Measurements from ENCODE around the gene TLL2.
A peak's percentile ranks its signal among the peaks of the same experiment; 100 is the strongest.

The TLL2 gene

GRCh38 chr10:96507044-96507443 is 6.7 kb downstream of the TLL2 start:
- DNase-seq (ENCODE audit: low spot score), result no peak

- no peak for DNase-seq (ENCODE audit: low spot score)
These were observed 8.3 kb downstream of the TLL2 start for GRCh38 chr10:96505150-96506136.

- peak; percentile 97 for DNase-seq (ENCODE audit: low spot score)
These were observed 11.0 kb downstream of the TLL2 start for GRCh38 chr10:96502561-96503282.

- DNase-seq (ENCODE audit: low spot score), result peak; percentile 96
These were observed 11.7 kb downstream of the TLL2 start for GRCh38 chr10:96501985-96502384.

- no peak for DNase-seq (ENCODE audit: low spot score)
These were observed 13.2 kb downstream of the TLL2 start for GRCh38 chr10:96500519-96500918.

DNA sequence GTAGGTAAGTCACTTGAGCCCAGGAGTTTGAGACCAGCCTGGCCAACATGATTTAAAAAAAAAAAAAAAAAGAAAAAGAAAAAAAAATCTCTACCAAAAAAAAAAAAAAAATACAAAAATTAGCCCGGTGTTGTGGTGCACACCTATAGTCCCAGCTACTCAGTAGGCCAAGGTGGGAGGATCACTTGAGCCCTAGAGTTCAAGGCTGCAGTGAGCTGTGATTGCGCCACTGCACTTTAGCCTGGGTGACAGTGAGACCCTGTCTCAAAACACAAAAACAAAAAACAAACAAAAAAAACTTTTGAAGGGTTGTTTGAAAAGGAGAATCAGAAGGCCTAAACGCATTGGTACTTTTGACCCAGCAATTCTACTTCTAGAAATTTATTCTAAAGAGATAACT is 13.7 kb downstream of the TLL2 start:
- no peak for DNase-seq (ENCODE audit: low spot score)

GRCh38 chr10:96497391-96497790 is 16.3 kb downstream of the TLL2 start:
- DNase-seq (ENCODE audit: low spot score), result no peak

DNA sequence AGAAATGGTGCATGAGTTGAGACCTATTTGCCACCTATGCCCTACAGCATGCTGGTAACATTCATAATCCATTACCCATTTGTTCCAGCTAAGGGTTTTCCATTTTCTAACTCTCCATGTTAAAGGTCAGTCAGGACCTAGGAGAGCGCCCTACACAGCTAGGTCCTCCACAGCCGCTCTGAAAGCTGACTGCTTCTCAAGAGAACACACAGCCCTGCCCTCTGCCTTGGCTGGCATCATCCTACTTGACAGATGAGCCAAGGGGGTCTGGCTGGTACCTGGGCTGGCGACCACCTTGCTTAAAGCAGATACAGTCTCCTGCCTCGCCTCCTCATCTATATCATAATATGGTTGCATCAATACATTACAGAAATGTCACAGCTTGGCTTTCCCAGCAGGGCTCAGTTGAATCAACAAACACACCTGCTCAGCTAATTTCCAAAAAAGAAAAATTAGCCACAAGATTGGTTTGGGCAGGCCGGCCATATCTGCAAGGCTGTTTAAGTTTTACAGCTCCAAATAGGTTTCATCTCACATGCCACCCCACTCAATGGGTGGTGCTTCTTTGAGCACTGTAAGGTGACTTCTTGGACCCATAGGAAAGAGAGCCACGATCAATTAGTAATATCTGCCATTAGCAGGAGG is 17.3 kb downstream of the TLL2 start:
- DNase-seq (ENCODE audit: low spot score), result peak; percentile 24

GRCh38 chr10:96495544-96495943 is 18.2 kb downstream of the TLL2 start:
- no peak for DNase-seq (ENCODE audit: low spot score)

DNA sequence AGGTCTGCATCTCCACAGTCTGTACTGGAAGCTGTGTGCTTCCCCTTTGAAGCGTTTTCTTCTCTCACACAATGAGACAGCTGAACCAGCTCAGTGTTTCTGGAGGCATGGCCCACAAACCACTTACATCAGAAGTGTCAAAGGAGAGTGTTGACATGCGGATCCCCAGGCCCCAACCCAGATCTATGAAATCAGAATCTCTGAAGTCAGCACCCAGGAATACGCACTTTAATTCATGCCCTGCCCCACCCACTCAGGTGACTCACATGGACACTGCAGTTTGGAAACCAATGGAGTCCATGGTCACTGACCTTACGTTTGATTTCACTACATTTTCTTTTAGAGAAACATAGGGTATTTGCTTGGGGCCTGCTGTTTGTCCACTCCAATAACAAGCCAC is 19.0 kb downstream of the TLL2 start:
- DNase-seq (ENCODE audit: low spot score), result no peak

GRCh38 chr10:96493871-96494525 is 19.7 kb downstream of the TLL2 start:
- DNase-seq (ENCODE audit: low spot score), result no peak

DNA sequence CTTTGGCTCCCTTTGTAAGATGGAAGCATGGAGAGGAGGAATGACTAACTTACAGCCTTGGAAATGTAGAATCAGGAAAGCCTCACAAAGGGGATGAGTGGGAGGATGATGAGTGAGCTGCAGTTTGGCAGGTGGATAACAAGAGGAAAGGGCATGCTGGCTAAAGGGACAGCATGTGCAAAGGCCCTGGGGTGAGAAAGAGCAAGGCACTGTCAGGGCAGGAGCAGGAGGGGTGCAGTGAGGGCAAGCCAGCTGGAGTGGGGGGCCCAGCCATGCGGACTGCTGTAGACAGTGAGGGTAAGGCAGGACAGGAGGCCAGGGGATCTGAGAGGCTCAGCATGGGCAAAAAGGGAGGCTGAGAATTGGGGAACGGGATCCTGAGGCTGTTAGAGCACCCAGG is 20.5 kb downstream of the TLL2 start:
- DNase-seq (ENCODE audit: low spot score), result no peak

- DNase-seq (ENCODE audit: low spot score), result peak; percentile 21
These were observed 22.4 kb downstream of the TLL2 start for GRCh38 chr10:96491303-96491702.

DNA sequence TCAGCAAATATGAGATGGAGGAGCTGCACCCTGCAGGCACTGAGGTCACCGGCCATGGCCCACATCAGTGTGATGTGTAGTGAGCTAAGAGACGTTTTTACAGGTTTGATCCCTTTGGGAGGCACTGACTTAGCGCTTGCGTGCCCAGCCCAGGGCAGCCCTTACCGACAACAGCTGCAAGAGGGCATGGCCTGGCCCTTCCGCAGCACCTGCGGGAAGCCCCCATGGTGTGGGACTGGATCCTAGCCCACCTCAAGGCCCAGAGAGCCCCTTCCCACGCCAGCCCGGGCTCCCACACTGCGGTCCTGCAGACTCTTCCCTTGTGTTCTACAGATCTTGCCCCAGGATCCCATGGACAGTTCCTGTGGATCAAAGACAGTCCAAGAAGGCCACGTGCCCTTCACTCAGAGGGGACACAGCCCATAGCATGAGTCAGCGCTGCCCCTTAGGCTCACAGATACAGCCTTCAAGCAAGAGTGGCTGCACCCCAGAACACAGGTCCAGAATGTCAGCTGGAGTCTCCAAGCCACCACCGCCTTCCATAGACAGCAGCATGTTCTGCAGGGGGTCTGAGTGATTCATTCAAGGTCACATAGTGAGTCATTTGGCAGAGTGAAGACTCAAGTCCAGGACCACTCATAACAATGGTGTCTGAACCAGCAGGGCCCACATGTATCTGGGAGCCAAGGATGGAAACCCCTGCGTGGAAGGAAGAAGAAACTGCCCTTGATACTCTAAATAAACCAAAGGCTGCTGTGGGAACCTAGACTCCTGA is 25.4 kb downstream of the TLL2 start:
- DNase-seq (ENCODE audit: low spot score), result peak; percentile 53

GRCh38 chr10:96482815-96483588 is 30.7 kb downstream of the TLL2 start:
- no peak for DNase-seq (ENCODE audit: low spot score)

- DNase-seq (ENCODE audit: low spot score), result no peak
These were observed 35.4 kb downstream of the TLL2 start for GRCh38 chr10:96478355-96478754.

- DNase-seq (ENCODE audit: low spot score), result no peak
These were observed 39.9 kb downstream of the TLL2 start for GRCh38 chr10:96473866-96474265.

DNA sequence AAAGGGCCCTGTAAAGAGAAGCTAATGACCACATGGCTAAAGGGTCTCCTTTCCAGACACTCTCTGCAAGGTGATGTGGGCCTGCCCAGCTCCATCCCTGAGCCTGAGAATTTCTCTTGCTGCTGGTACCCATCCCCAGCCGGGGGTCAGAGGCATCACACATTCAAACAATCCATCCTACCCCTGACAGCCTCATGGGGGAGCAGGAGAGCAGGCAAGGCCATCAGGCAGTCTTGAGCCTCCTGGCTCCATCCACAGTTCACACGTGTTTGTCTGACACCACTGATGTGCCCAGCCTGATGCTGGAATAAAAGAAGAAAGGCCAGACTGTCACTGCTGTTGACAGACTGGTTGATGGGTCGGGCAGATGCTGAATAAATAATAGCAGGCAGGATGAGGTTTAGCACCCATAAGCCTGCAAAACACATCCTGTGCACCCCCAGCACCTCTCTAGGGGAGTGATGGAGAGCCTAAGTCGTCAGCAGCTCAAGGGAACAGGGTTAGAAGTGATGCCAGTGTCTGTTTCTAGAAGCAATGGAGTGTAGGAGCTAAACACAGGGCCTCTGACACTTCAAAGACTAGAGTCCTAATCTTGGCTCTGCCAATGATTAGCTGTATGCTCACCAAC is 43.5 kb downstream of the TLL2 start:
- DNase-seq (ENCODE audit: low spot score), result peak; percentile 52

DNA sequence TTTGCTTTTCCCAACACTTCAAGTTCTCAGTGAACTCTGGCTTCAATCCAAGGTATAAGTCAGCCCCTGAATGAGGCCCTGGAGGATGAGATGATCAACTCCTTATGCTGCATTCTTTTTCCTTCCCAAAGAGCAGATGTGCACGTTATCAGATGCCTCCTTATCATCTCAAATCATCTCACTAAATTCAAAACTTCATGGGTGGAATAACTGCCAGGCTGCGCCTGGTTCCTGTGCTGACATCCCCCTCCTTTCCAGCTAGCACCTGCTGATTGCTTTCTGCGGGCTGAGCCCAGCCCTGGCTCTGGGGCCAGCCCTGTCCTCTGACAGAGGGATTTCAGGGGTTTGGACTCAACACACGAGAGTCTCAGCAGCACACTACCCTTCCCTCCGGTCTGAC is 44.9 kb downstream of the TLL2 start:
- no peak for DNase-seq (ENCODE audit: low spot score)

GRCh38 chr10:96465599-96465998 is 48.1 kb downstream of the TLL2 start:
- no peak for DNase-seq (ENCODE audit: low spot score)

Measured in kidney tubule cell (primary cell).